GM19397 (cell line): Measurements from ENCODE around the gene PDZRN4.

ENCODE experiments used
- ATAC-seq: cut with Tn5 transposase; IDR thresholded peaks from one replicate; pipeline ENCODE4 v1.9.1; 2021; ENCODE audit warnings: mild to moderate bottlenecking, moderate library complexity; ENCODE audit not compliant: unreplicated experiment

The PDZRN4 gene

DNA sequence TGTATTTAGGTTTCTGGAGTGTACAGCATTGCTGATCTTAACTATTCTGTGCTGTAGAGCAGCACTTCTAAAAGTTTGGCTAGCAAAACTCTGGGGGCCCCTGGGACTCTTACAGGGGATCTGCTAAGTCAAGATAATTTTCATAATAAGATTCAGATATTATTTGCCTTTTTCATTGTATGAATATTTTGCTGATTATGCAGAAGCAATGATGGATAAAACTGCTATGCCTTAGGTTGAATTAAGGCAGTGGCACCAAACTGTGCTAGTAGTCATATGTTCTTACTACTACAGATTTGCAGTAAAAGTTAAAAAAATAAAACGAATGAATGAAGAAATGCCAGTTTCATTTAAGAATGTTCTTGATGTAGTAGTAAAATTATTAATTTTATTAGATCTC, 160.1 kb downstream of the PDZRN4 start:
- ATAC-seq = no peak

DNA sequence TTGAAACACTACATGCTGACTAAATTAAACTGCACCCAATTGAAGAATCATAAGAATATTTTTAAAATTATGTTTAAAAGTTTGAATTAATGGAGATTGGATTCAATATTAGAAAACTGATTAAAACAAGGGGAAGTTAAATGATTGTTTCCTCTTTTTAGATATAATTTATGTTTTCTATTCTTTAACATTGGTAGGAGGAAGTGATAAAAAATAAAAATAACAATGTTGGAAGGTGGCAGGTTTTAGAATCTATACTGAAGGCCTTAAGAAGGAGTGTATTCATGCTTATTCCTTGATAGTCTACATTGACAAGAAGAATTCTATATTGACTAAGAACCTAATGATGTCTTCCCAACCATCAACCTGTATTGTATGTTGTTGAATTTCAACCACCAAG, 168.1 kb downstream of the PDZRN4 start:
- no peak for ATAC-seq

DNA sequence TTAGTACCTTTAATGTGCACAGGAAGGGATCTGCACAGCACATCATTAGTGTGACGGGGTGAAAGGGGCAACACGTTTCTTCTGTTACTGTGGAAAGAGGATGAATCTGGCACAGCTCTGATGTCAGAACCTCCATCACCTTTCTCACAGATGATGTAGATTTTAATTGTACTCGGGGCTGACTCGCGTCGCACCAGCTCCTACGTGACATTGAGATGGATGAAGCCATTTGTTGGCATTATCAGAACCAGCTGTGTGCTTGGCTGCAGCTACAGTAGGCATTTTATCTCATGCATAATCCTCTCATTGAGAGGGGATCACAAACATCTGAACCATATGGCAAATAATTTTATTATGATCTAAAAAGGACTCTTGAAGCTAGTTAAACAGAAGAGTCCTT, 173.6 kb downstream of the PDZRN4 start:
- ATAC-seq = no peak

DNA sequence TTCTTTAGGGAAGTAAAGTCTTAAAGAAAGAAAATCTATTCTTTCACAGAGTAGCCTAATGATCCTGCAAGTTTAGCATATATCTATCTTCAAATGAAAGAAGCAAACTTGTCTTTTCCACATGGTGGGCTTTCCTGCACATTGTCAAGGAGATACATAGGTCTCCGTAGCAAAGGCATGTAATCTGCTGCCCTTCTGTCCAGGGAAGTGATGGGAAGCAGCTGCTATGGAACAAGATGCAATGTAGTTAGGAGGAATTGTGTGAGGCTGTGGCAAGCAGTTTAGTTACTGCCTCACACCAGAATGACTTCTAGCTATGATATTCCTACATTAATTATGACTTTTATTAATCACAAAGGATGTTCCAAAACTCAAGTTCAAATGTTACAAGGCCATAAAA, 174.4 kb downstream of the PDZRN4 start:
- no peak for ATAC-seq

DNA sequence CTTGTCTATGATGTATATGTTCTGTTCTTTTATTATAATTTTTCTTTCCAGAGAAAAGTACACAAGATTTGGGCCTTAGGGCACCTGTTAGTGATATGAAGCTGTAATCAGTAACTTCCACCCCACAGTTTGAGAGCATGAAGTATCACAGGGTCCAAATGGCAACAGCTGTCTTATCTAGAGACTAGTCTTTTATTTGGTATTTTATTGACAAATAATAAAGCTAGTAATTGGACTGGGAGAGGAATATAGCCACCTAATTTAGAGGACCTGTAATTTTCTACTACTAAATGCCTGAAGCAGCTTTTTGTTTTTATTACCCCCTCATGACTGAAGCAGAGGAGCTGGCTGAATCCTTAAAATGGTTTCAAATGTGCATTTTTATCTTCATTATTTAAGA, 174.8 kb downstream of the PDZRN4 start:
- ATAC-seq = no peak

DNA sequence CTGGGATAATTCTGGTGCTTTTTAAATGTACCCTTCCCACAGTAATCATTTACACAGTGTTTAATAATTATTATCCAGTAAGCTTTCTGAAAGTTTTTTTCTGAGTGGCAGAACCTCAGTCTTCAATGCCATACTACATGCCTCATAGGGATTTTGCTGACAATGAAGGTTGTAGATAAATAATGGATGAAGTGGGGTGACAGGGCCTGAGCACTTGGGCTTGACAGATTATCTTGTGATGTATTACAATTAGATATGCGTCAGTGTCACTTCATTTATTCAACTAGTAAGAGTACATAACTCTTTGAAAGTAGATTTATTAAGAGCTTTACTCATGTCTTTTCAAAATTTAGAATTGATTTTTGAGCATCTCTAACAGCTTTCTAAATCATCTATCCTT, 176.1 kb downstream of the PDZRN4 start:
- no peak for ATAC-seq

DNA sequence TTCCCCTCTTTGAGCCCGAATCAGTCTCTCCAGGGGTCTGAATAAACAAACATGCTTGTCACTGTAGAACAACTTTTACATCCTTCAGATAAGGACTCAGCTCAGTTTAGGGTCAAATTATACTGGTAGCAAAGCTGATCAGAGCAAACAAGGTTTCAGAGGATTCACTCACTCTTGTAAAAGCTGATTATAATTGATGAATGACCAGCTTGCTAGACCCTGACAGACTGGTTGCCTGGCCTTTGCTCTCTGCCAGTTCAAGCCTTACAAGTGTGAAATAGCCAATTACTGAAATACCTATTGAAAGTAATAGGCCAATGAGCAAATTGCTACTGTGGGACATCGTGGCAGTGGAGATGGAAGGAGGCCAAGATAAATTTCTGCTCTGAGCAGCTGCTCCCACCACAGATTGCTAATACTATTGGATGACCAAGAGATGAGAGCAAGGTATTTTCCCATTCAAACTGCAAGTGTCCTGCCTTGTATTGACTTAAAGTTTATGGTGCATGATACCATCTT, 177.6 kb downstream of the PDZRN4 start:
- no peak for ATAC-seq

DNA sequence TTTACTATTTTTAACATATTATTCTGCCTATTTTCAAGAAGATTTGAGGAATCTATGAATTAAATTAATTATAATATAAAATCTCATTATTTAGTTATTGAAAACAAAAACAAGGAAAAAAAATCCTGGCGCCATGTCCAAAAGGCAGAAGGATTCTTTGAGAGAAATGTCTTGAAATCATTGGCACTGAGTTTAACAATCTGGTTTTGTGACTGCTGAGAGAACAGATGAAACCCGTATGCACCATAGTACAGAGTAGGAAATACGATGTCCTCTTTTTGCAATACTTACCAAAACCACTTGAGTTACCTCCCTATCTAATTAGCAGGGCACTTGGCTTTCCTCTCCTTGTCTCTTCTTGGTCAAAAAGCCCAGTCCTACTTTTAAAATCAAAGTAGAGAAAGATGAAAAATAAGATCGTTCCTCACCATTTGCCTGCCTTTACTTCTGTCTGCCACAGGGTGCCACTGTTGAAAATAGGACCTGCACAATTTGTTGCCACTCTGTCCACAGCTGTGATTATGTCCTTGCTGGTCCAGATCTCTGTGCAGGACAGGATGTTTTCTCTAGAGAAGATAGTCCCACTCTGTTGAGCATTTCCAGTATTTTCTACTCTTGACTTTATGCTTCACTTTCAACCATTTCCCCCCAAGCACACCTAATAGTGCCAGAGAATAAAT, 179.7 kb downstream of the PDZRN4 start:
- no peak for ATAC-seq

DNA sequence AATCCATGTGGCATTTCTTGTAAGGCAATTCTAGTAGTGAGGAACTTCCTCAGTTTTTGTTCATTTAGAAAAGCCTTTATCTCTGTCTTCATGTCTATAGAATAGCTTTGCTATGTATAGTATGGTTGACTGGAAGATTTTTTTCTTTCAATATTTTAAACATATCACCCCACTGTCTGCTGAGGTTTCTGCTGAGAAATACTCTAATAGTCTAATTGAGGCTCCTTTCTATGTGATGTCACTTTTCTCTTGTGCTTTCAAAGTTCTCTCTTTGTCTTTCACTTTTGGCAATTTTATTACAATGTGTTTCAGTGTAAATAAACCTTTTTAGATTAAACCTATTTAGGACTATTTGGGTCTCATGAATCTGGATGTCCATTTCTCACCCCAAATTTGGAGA, 192.8 kb downstream of the PDZRN4 start:
- ATAC-seq = no peak

DNA sequence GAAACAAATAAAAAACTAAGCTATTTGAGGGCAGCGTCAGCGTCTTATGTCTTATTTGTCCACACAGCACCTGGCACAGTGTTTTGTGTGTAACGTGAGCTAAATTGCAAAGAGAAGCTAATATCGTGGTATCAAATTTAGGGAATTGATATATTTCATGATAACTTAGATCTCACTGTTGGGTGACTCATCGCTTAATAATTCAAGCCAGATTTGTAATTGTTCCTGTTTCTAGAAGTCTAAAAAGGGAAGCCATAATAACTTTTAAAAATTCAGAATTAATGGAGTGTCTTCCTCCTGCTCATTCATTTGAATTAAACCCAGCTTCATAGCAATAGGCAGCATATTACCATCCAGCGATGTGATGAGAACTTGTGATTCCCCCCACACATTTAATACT, 214.7 kb downstream of the PDZRN4 start:
- ATAC-seq = no peak

DNA sequence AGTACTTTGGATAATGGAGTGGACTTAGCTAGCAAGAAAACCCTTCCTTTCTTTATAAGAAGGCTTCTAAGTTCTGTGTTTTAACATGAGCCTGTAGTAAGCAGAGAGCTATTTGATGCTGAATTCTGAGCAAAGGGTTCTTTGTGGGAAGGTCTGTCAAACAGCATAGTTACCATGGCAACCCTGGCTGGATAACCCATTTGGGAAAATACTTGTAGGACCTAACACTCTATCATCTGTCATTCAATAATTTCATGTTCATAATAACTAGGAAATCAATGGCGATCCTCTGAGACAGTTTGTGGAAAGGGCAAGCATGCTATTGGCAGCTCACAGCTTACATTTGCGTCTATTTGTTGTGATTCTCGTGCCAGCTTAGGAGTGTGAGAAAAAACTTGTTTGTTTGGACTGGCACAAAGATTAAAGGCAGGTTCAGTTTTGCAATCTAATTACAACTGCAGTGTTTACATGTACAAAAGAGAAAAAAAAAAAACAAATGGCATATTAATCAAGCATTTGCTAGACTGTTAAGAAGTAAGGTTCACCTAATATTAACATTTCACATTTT, 219.2 kb downstream of the PDZRN4 start:
- no peak for ATAC-seq

DNA sequence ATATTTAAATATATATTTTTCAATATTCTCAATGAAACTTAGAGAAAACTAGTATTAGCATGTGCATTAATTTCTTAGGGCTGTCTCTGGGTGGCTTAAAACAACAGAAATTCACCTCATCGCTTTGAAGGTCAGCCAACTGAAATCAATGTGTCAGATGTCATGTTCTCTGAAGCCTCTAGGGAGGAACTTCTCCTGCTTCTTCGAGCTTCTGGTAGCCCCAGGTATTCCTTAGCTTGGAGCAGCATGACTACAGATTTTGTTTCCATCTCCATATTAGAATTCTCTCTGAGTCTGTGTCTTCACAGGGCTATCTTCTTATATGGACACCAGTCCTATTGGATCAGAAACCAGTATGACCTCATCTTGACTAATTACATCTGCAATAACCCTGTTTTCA, 221.5 kb downstream of the PDZRN4 start:
- ATAC-seq = no peak

DNA sequence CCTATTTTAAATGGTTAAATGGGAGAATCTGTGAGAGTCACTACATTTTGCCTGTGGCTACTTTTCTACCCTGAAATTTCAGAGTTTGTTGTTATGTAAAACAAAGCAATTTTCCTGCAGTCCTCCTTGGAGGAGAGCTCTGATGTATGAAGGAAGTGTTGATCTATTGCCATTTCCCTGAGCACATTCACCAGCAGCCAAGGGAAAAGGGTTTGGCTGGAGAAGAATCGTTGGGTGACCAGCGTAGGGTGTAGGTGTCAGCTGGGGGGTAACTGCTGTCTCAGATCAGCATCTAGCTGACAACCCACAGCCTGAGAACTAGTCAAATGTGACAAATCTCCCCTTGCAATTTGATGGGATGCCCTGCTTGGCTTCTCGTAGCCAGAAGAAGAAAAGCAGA, 230.5 kb downstream of the PDZRN4 start:
- ATAC-seq = no peak

DNA sequence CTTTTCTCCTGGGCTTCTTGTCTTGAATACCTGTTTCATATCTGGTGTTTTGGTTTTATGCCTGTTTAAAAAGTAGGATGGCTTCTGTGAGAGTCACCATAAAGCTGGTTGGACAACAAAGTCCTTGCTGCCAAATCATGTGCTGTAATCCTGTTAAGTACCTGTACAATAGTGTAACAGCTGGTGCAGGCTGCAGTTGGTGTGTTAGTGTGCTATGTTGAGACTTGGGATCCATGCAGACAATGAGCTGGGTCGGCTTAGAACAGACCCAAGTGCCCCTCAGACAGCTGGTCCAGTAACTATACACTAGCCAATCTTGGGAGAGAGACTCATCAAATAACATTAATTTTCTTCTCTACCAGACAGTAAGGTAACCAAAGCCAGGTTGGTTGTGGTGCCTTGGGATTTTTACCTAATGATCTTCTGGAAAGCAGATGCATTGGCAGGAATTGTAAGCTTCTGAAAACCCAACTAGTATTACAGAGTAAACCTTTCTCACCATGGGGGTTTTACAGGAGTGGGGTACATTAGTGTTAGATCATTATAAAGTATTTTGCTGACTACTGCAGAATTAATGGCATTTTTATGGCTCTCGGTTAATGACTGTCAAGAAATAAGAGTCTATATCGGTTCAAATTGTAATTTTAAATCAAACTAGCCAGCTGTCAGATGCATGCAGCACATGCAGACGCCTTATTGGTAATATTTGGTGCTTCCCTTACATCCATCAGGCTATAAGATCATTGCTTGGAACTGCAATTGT, 231.2 kb downstream of the PDZRN4 start:
- ATAC-seq = no peak

DNA sequence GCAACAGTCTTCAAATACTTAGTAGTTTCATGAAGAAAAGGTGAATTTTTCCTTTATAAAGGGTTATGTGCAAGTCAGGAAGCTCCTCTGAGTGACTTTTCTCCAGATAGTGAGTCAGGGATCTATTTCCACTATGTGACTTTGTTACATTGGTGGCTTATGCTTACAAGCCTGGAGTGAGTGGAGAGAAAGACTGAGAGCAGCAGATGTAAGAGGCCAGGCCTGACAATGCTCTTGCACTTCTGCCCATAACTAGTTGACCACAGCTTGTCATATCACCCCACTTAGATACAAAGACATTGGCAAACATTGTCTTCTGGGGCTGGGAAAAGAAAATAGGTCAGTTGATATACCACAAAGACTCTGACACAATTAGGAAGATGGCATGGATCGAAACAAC, 236.5 kb downstream of the PDZRN4 start:
- no peak for ATAC-seq

DNA sequence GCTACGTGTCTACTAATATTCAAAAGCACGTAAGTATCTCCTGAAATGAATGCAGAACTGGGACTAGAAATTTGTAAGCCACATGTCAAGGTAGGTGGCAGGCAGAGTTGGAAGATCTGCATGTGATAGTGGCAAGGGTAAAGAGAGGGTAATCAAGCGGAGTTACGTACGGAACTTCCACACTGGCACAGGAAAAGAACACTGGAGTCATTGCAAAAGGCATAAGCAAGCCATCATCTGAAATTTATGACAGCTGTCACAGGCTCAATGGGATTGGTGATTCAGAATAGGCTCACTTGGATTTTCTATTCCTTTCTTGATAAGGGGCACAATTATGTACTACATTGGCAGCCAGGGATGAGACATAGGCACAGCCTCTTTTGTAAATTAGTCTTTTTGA, 245.3 kb downstream of the PDZRN4 start:
- no peak for ATAC-seq

DNA sequence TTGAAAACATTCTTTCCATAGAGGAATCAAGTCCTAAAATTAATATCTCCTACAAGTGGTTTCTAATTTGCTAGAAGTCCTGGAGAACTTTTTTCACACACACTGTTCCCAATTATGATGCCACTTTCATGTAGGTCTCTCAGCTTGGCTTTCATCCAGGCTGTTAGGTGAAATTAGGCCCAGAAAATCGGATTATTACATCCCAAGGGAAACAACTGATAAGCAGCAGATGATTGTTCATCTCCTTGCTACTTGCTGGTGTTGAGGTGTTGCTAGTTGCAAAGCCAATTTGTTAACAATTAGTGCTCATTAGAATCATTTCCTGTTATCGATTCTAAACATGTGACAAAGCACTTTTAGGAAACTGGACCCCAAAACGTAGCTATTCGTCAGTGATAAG, 248.0 kb downstream of the PDZRN4 start:
- ATAC-seq = no peak

DNA sequence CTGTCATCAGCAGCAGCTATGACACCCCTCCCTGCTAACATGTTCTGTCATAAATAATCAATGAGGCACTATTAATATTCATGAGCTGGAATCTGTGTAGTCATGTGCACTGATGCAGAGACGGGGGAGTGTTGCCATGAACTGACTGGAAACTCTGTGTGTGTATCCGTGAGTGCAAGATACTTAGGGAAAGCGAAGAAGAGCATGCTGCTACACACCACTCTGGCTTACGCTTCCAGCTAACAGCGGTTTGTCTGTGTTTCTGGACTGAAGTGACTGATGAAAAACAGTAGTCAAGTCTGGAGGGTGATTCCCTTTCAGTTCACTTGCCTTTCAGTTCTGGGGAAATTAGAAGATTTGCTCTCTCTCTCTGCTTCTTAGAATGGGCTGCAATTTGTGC, 249.4 kb downstream of the PDZRN4 start:
- ATAC-seq = no peak

DNA sequence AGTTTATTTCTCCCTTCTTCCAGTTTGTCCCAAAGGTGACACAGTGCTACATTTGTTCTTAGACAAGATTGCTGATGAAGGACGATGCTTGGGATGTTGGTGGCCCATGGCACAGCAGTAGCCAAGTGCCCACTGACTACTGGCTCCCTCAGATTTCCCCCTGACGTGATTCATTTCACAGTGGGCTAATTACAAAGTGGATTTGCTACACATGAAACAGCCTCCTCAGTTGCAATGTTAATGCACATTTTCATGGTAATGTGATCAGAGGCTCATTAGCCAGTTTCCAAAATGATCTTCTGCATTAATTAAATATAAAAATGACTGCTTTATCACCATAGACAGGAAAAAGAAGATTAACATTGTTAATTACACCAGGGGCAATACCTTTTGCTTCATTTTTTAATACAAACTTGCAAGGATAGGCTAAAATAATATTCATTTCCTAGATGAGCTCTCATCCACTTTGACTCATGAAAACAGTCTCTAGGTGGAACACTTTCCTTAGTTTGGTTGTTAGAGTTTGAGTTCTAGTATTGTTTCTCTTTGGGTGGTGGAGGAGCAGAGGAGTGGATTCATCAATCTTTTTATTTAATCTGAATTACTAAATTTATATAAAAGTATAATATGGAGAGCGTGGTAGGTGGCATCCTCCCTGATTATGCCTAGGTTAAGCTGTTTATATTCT, 250.9 kb downstream of the PDZRN4 start:
- ATAC-seq = no peak

DNA sequence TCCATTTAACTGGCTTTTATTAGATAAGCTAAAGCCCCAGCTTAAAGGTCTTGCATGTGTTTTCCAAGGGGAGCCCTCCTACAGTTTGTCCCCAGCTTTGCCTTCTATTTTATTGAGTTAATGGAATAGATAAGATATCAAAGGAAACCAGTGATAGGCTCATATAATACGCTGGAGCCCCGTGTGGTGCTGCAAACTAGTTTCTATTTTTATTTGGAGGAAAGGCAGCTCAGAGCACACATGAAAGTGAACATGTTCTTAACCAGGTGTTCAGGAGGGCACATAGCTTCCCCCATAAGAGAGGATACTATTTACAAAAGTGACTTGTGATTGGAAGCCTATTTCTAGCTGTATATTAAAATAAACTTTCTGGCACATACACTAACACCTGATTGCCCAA, 251.7 kb downstream of the PDZRN4 start:
- ATAC-seq = no peak

DNA sequence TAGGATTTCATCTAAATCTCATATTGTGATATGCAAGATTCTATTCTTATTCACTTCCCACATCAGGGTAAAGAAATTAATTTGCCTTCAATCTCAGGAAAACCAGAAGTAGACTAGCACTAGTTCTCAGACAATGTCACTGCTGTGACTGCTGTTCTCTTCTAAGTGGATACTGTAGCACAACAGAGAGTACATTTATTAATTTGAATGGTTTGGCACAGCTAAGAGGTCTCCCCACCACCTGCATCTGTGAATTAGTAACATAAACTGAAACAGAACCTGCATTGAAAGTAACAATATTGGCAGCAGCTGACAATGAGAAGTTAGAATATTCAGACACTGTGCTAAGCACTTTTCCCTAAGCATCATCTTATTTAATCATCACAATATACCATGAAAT, 253.1 kb downstream of the PDZRN4 start:
- no peak for ATAC-seq

DNA sequence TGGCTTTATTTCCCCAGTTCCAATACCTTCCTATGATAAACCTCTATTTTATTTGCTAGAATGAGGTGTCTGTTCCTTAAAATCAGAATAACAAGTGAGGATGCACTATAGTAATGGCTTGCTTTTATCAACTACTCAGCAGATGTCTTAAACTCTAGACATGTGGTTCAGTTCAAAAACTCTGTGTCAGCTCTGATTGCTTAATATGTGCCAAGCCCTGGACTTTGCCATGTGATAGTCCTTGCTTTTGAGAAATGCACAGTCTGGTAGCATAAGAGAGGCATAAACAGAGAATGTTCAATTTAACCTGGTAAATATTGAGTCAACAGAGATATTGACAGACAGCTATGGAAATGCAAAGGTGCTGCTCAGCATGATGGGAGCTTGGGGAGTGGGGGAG, 254.8 kb downstream of the PDZRN4 start:
- no peak for ATAC-seq
